ENCODE measurements around the gene ANGEL2.

Gene ANGEL2

GRCh38 chr1:212973899-212974298 is 41.8 kb downstream of the ANGEL2 start:
- Histone ChIP-seq H2AFZ (ENCODE audit: low read depth, low read length) (no peak overlapping the region), H3K4me2 (ENCODE audit: low read length) (no peak overlapping the region), H3K79me2 (ENCODE audit: low read length) (no peaks in the 10 kb centered on the region), H3K9me3 (ENCODE audit: insufficient read depth, low read length) (no peaks in the 10 kb centered on the region), H3K27me3 (ENCODE audit: low read depth, low read length) (no peaks in the 10 kb centered on the region), H3K27ac (ENCODE audit: low read length) (no peak overlapping the region), H4K20me1 (ENCODE audit: insufficient read depth, low read length) (no peaks in the 10 kb centered on the region), H3K4me1 (ENCODE audit: low read length) (peaks cover 25% of the 10 kb centered on the region), H3K36me3 (replicated peaks; ENCODE audit: low read depth, low read length) (peaks cover 44% of the 10 kb centered on the region), H3K9ac (ENCODE audit: low read length) (no peak overlapping the region), H3K4me3 (ENCODE audit: low read length) (no peak overlapping the region)
- TF ChIP-seq CTCF (IDR thresholded peaks at IDR 0.05; ENCODE audit: low read depth, low read length) (no peak), EZH2phosphoT487 (IDR thresholded peaks at IDR 0.05; ENCODE audit: low read depth) (no peak)

- H2AFZ ChIP-seq (ENCODE audit: low read depth, low read length): no peak overlapping the region
- peaks cover 46% of the 10 kb centered on the region for H3K36me3 ChIP-seq (replicated peaks; ENCODE audit: low read depth, low read length)
- H3K27me3 ChIP-seq (ENCODE audit: low read depth, low read length): no peaks in the 10 kb centered on the region
- no peaks in the 10 kb centered on the region for H3K79me2 ChIP-seq (ENCODE audit: low read length)
- no peak overlapping the region for H3K9ac ChIP-seq (ENCODE audit: low read length)
- TF ChIP-seq CTCF (IDR thresholded peaks at IDR 0.05; ENCODE audit: low read depth, low read length): no peak
- TF ChIP-seq EZH2phosphoT487 (IDR thresholded peaks at IDR 0.05; ENCODE audit: low read depth): no peak
- H3K4me3 ChIP-seq (ENCODE audit: low read length): no peak overlapping the region
- H4K20me1 ChIP-seq (ENCODE audit: insufficient read depth, low read length): no peaks in the 10 kb centered on the region
- peaks cover 20% of the 10 kb centered on the region for H3K4me1 ChIP-seq (ENCODE audit: low read length)
- no peak overlapping the region for H3K27ac ChIP-seq (ENCODE audit: low read length)
- H3K4me2 ChIP-seq (ENCODE audit: low read length): no peak overlapping the region
- H3K9me3 ChIP-seq (ENCODE audit: insufficient read depth, low read length): no peaks in the 10 kb centered on the region
These were observed 42.2 kb downstream of the ANGEL2 start for GRCh38 chr1:212973426-212973825.

- Histone ChIP-seq H4K20me1 (ENCODE audit: insufficient read depth, low read length) (no peaks in the 10 kb centered on the region), H3K4me2 (ENCODE audit: low read length) (no peak overlapping the region), H3K9me3 (ENCODE audit: insufficient read depth, low read length) (no peaks in the 10 kb centered on the region), H3K9ac (ENCODE audit: low read length) (no peak overlapping the region), H3K36me3 (replicated peaks; ENCODE audit: low read depth, low read length) (peaks cover 47% of the 10 kb centered on the region), H3K27ac (ENCODE audit: low read length) (no peak overlapping the region), H3K79me2 (ENCODE audit: low read length) (no peaks in the 10 kb centered on the region), H3K27me3 (ENCODE audit: low read depth, low read length) (no peaks in the 10 kb centered on the region), H3K4me3 (ENCODE audit: low read length) (no peak overlapping the region), H2AFZ (ENCODE audit: low read depth, low read length) (no peak overlapping the region), H3K4me1 (ENCODE audit: low read length) (0 out of 2 replicates have a peak, but pooled peaks cover 4% of the 10 kb centered on the region)
- TF ChIP-seq EZH2phosphoT487 (IDR thresholded peaks at IDR 0.05; ENCODE audit: low read depth) (no peak), CTCF (IDR thresholded peaks at IDR 0.05; ENCODE audit: low read depth, low read length) (no peak)
These were observed 44.4 kb downstream of the ANGEL2 start for GRCh38 chr1:212971312-212971711.

GRCh38 chr1:212970085-212970484 is 45.6 kb downstream of the ANGEL2 start:
- Histone ChIP-seq H3K9ac (ENCODE audit: low read length) (no peak overlapping the region), H4K20me1 (ENCODE audit: insufficient read depth, low read length) (no peaks in the 10 kb centered on the region), H3K27ac (ENCODE audit: low read length) (no peak overlapping the region), H3K4me3 (ENCODE audit: low read length) (no peak overlapping the region), H3K4me2 (ENCODE audit: low read length) (no peak overlapping the region), H3K4me1 (ENCODE audit: low read length) (0 out of 2 replicates have a peak, but pooled peaks cover 4% of the 10 kb centered on the region), H2AFZ (ENCODE audit: low read depth, low read length) (no peak overlapping the region), H3K79me2 (ENCODE audit: low read length) (no peaks in the 10 kb centered on the region), H3K27me3 (ENCODE audit: low read depth, low read length) (no peaks in the 10 kb centered on the region), H3K36me3 (replicated peaks; ENCODE audit: low read depth, low read length) (peaks cover 41% of the 10 kb centered on the region), H3K9me3 (ENCODE audit: insufficient read depth, low read length) (no peaks in the 10 kb centered on the region)
- TF ChIP-seq CTCF (IDR thresholded peaks at IDR 0.05; ENCODE audit: low read depth, low read length) (no peak), EZH2phosphoT487 (IDR thresholded peaks at IDR 0.05; ENCODE audit: low read depth) (no peak)

All from OCI-LY3 (cell line).